Posterior vena cava (tissue), 2 donors: Measurements from ENCODE around the gene WWOX. TPM values are rescaled to one million over a fixed set of nuclear protein-coding genes. Genes with fewer than 3 reads are reported as not detected.

Source experiments
- DNase-seq: peaks from one replicate; pipeline ENCODE4 v3.0.0-alpha.2; 2020; ENCODE audit warnings: low spot score
- intact Hi-C, 2 donors: fragments of 100-400 bp; cut with DNase I; formaldehyde crosslinking; loops; one replicate each; pipeline versions ENCODE4 v1.14.1 to v1.14.2; 2022 to 2023
- total RNA-seq, 2 donors: library from RNA; stranded (reverse); fragmentation: NEBNext Ultra II Directional; extraction: Animal tissue kit (Norgen Biotek cat#: 25700); gene quantifications; one replicate each; pipeline ENCODE4 v1.2.1, GENCODE V29; 2021
- donor health status: DM: yes; HTN: yes; CAD: no.
- donor health status: DM: yes; HTN: yes; CAD: no.

The WWOX gene
- total RNA-seq, 2 donors from 2014 or later, result 12.5 to 16.9 TPM

GRCh38 chr16:78212674-78213073 lies 113.2 kb downstream of the WWOX start:
- no peak for DNase-seq
- intact Hi-C loops, result loop anchor here in 1 of 2 donors (10.0 kb wide), 1 partner anchor 528 kb away; no protein-coding TSS in a partner anchor

DNA sequence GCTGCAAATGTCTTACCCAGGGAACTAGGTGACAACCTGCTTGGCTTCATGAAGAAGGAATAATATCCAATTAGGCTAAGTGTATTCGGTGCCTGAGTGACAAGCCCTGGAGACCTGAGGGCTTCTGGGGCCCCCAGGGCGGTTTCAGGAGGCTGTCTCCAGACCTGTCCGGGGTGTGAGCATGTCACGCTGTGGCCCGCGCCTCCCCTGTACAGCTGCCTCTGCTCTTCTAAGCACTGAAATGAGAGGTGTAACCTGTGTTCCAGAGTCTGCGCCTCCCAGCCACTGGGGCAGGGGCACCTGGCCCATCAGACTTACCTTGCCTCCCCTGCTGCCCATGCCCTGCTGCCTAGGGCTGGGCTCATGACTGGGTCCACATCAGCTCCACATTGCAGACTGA lies 114.3 kb downstream of the WWOX start:
- DNase-seq, result no peak

DNA sequence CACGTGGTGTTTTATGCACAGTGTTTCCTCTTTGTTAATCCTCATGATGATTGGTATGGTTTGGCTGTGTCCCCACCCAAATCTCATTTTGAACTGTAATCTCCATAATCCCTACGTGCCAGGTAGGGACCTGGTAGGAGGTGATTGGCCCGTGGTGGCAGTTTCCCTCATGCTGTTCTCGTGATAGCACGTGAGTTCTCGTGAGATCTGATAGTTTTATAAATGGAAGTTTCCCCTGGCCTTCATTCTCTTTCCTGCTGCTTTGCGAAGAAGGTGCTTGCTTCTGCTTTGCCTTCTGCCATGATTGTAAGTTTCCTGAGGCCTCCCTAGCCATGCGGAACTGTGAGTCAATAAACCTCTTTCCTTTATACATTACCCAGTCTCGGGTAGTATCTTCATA lies 115.8 kb downstream of the WWOX start:
- intact Hi-C loops, result loop anchor here in 1 of 2 donors (10.0 kb wide), 1 partner anchor 530 kb away; no protein-coding TSS in a partner anchor
- DNase-seq, result no peak

More for the DNA sequence above, 114.3 kb downstream of the WWOX start:
- intact Hi-C loops, result loop anchor here in 1 of 2 donors (10.0 kb wide), 1 partner anchor 529 kb away; no protein-coding TSS in a partner anchor

DNA sequence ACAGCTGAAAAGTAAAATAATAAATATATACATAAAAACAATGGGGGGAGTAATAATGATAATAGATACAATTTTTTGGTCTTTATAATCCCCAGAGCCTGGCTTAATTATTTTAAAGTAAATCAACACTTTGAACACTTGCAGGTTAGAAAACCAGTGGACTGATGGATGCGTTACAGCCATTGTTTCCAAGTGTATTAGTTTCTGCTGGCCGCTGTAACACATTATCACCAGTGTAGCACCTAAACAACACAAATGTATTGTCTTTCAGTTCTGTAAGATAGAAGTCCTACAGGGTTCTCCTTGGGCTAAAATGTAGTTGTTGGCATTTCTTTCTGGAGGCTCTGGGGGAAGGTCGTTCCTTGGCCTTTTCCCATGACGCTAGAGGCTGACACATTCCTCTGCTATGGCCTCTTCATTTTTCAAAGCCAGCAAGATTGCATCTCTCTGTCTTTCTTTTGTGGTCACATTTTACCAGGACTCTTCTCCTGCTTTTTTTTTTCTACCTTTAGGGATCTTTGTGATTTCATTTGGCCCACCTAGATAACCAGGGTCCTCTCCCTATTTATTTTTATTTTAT lies 116.8 kb downstream of the WWOX start:
- intact Hi-C loops, result loop anchor here in 1 of 2 donors (10.0 kb wide), 1 partner anchor 531 kb away; no protein-coding TSS in a partner anchor

DNA sequence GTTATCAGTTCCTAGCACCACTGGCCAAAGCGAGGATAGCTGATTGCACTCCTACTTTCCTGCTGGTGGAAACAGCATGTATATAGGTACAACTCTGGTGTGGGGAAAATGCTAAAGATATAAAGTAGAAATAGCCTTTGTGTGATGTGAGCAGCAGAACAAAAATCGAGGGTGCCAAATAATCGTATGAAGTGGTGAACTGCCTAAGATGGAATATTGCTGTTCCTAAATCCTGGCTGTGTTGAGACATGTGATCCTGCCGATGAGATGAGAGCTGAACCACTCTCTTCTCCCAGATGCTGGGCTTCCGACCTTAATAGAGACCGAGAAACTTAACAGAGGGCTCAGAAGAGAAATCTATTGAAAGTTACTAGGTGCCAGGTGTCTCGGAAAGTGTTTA lies 117.8 kb downstream of the WWOX start:
- DNase-seq, result no peak
- intact Hi-C loops, result loop anchor here in 1 of 2 donors (10.0 kb wide), 1 partner anchor 532 kb away; no protein-coding TSS in a partner anchor

More for the DNA sequence above, 116.8 kb downstream of the WWOX start:
- DNase-seq, result no peak

GRCh38 chr16:78218279-78218678 lies 118.8 kb downstream of the WWOX start:
- DNase-seq, result no peak
- intact Hi-C loops, result loop anchor here in 1 of 2 donors (10.0 kb wide), 1 partner anchor 533 kb away; no protein-coding TSS in a partner anchor

DNA sequence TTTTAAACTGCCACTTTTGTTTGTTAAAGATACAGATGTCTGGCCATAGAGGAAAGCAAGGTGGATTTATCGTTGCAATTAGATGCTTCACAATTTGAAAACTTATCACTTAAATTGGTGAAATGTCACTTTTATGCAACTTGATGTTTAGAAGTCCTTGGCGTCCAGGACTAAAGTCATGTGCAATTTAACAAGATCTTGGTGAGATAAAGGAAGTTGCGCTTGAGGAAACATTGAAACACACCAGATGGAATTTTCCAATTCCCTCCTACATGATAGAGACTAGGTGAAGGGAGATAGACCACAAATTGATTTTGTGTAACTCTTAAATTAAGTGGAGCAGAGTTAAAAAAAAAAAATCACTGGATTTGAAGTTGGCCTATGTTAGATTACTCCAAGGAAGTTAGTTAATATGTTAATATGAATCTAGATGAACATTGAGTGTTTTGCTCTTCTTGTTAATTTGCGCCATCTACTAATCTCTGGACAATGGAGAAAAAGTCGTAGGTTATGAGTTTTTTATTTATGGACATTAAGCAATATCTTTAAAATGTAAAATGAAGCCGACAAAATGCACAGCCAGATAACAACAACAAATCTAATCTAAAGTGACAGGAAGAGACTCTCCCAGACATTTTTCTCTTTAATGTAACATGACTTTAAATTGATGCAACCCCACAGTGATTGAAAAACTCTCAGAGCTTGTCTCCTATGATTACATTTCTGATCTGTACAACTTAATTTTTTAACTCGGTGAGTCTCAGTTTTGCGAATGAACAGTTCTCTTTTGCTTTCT lies 119.6 kb downstream of the WWOX start:
- no peak for DNase-seq
- intact Hi-C loops, result loop anchor here in 1 of 2 donors (10.0 kb wide), 1 partner anchor 534 kb away; no protein-coding TSS in a partner anchor

DNA sequence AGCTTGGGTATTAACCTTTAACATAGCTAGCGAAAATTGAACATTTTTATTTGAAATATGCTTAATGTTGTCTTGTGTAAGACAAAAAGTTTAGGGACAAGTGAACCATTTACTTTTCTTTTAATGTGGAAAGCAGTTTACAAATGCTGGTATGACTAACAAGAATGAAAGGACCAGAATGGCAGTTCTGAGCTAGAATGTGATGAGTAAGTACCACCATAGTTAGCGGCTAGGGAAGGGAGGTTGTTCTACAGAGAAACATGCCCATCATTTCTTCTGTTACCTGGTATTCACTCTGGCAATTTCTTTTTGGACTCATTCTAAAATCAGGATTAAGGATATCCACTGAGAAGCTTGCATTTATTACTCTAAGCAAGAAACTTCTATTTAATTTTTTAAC lies 121.1 kb downstream of the WWOX start:
- intact Hi-C loops, result no loop called here
- DNase-seq, result no peak

DNA sequence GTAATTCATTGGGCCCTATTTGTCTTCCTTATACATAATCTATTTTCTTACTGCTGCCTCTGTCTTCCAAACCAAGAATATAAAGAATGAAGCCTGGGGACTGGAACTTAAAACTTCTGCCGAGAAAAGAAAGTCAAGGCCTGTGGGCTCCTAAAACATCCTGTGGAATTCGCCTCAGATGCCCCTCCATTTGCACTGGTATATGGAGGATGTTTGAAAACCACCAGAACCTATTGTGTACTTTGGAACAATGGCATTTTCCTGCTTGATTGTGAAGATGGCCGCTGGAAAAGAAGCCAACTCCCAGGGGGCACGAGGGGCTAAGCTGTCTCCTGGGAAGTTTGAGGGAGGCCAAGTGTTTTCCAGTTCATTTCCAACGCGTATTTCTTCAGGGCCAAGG lies 122.4 kb downstream of the WWOX start:
- DNase-seq, result no peak
- intact Hi-C loops, result no loop called here

DNA sequence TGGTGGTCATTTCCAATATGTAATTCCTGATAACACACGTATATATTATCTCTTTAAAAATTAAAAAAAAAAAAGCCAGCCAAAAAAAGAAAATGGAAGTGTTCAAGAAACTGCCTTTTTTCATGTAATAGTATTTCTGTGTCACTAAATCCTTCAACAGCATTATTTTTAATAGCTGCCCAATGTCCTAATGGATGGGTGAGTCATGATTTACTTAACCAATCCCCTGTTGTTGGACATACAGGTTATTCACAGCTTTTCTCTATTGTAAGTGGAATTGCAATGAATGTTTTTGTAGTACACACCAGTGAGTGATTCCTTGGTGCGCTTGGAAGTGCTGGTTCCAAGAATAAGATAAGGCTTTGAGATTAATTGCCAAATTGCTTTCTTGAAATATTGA lies 124.9 kb downstream of the WWOX start:
- no peak for DNase-seq
- intact Hi-C loops, result no loop called here

DNA sequence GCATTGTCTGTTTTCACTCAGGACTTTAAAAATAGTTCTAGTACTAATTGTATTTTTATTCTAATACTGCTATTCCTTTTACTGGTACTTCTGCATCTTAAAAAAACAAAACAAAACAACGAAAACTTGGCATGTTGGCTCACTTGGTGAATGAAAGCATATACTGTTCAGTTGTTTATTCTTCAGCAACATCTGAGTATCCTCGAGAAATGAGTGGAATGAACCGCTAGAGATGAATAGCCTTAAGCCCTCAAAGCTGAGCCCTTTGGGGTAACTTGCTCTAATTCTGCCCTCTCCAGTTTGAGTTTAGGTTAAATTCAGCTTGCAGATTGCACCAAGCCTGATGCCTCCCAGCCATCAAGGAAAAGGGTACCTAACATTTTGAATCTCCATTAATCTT lies 126.5 kb downstream of the WWOX start:
- DNase-seq, result no peak
- intact Hi-C loops, result loop anchor here in 1 of 2 donors (2.0 kb wide), 1 partner anchor 99 kb away; no protein-coding TSS in a partner anchor

DNA sequence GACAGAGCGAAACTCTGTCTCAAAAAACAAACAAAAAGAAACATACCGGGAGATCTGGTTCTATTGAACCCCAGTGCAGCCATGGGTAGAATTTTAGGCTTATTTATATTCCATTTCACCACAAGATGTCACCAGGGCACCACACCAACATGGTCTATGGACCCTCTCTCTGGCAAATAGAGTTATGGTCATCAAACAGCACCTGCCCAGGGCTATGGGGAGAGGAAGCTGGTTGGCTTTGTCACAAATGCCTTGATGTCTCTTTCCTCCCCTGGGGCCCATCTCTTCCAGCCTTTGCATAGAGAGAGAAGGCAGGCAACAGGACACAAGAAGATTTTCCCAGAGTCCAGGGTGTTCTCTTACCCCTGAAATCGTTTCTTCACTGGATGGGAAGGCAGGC lies 128.4 kb downstream of the WWOX start:
- intact Hi-C loops, result loop anchor here in 1 of 2 donors (2.0 kb wide), 1 partner anchor 101 kb away; no protein-coding TSS in a partner anchor
- no peak for DNase-seq

- intact Hi-C loops, result no loop called here
- no peak for DNase-seq
Measured at GRCh38 chr16:78228704-78229103, 129.2 kb downstream of the WWOX start.

DNA sequence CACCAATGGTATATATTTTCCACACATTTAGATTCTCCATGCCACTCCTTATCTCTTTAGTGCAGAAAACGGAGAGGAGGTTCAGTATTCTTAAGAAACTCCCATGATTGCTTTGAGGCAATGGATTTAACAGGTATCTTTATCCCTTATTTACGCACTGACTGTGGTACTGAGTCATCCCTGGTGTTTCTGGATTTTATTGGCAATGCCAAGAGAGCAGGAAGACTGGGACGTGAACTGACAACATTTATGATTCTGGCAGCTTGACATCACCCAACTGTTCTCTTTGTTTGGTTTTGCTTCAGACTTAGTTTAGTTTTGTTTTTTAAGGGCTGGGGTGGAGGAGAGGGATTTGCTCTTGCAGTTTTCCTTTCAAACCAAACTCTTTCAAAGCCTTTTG lies 131.4 kb downstream of the WWOX start:
- intact Hi-C loops, result loop anchor here in 1 of 2 donors (5.0 kb wide), 1 partner anchor 109 kb away; no protein-coding TSS in a partner anchor
- DNase-seq, result no peak

DNA sequence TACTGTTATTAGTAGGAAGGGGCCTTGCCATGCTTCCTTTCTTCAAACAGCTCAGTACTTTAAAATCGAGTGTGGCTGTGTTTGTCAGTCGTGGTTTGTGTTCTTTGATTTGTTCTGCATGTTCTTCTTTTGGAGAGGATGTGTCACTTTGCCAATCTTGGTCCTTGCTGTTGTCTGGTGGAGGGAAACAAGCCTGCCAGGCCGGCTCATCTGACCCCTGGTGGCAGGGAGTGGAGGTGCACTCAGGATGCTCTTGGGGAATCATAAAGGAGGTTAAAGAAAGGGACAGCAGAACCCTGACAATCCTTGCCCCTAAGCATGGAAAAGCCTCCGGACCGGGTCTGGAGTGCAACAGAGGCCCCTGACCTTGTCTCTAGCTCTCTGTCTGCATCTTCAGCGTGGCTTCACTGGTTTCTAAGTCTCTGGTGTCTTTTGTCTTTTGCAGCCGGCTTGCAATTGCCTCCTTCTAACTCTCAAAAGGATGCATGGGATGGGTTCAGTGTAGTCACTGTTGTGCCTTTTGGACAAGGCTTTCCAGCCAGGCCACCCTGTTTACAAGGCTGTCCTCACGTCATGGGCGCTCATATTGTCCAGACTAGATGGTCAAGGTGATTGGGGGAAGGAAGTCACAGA lies 135.8 kb downstream of the WWOX start:
- intact Hi-C loops, result no loop called here
- DNase-seq, result peak; percentile 86

- no peak for DNase-seq
- intact Hi-C loops, result no loop called here
Measured at GRCh38 chr16:78235876-78236275, 136.4 kb downstream of the WWOX start.

GRCh38 chr16:78237841-78238240 lies 138.4 kb downstream of the WWOX start:
- no peak for DNase-seq
- intact Hi-C loops, result no loop called here

DNA sequence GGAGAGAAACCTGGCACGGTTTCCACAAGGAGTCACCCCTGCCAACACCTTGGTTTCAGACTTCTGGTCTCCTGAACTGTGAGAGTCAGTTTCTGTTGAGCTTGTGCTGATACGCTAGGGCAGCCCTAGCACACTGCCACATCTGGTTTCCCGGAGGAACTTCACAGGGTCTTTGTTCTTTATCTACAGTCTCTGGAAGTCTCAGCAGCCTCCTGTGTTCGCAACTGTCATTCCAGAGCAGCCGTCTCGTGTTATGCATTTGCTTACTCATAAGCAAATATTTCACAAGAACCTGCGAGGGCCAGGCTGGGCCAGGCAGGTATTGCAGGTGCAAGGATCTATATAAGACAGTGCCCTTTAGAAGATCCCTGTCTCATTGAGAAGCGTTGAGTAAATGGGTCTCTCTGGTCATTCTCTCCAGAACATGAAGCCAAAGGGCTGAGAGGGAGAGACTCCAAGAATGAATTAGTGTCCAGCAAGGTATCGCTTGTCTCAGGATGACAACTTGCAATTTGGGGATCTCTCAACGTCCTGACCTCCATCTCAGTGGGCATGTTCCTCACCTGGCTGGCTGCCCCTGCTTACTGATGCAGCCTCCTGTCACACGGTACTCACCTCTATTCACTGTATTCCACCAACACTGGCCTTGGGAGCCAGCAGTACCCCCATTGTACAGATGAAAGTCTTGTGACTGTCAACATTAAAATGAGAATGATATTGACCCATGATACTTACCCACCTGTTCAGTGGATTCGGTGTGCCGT lies 141.2 kb downstream of the WWOX start:
- DNase-seq, result no peak
- intact Hi-C loops, result no loop called here

DNA sequence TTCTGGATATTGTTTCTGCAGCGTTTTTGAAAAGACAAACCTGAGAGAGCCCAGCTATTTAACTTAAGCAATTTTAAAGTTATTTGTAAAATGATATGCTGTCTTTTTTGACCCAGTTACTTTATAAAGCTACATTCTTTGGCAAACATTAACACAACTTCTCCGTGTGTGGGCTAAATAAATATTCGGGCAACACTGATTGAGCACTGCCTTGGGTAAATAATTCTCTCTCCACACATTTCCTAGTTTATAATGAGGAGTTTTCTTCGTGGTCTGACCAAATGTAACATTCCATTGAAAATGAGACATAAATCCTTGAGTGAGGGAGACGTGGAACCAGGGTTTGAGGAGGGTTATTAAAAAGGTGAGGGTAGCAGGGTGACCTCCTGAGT lies 142.8 kb downstream of the WWOX start:
- intact Hi-C loops, result no loop called here
- DNase-seq, result no peak
